GM12865 (cell line): Measurements from ENCODE around the gene INSYN1.
A peak's percentile ranks its signal among the peaks of the same experiment; 100 is the strongest.

Source experiments
- DNase-seq: peaks from one replicate; pipeline ENCODE4 v3.0.0; 2010; ENCODE audit warnings: low read depth
- H3K4me3 ChIP-seq: 2 replicates; pipeline ENCODE4 v1.5.1; 2011; ENCODE audit warnings: mild to moderate bottlenecking, low read depth, low read length, control low read depth
- TF ChIP-seq, protein P1 (sequence below): IDR thresholded peaks from 2 replicates; pipeline ENCODE4 v1.5.1; 2011; ENCODE audit warnings: low read length, control low read depth, low read depth, inconsistent platforms; ENCODE audit not compliant: insufficient read depth; ENCODE audit errors: missing control alignments

INSYN1 gene

DNA sequence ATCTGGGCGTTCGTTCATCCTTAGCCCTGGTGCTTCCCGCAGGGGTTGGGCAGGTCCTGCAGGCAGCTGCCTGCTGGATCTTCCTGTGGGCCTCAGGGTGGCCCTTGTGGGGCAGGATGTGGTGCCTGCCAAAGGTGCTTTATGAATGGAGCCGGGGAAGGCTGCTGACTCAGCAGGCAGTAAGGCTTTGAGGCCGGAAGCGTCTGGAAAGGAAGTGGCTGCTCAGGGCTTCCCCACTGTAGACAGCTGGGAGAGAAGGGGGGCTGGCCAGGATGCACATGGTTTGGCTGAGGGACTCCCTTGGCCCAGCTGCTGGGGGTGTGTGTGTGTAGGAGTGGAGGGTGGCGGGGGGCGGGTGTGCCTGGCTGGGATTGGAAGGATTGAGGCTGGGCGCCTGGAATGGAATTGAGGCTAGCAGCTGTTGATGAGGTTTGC is 56.1 kb downstream of the INSYN1 start:
- H3K4me3 ChIP-seq: no peak overlapping the region
- TF ChIP-seq, protein P1, sequence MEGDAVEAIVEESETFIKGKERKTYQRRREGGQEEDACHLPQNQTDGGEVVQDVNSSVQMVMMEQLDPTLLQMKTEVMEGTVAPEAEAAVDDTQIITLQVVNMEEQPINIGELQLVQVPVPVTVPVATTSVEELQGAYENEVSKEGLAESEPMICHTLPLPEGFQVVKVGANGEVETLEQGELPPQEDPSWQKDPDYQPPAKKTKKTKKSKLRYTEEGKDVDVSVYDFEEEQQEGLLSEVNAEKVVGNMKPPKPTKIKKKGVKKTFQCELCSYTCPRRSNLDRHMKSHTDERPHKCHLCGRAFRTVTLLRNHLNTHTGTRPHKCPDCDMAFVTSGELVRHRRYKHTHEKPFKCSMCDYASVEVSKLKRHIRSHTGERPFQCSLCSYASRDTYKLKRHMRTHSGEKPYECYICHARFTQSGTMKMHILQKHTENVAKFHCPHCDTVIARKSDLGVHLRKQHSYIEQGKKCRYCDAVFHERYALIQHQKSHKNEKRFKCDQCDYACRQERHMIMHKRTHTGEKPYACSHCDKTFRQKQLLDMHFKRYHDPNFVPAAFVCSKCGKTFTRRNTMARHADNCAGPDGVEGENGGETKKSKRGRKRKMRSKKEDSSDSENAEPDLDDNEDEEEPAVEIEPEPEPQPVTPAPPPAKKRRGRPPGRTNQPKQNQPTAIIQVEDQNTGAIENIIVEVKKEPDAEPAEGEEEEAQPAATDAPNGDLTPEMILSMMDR: no peak
- DNase-seq: peak; percentile 90

DNA sequence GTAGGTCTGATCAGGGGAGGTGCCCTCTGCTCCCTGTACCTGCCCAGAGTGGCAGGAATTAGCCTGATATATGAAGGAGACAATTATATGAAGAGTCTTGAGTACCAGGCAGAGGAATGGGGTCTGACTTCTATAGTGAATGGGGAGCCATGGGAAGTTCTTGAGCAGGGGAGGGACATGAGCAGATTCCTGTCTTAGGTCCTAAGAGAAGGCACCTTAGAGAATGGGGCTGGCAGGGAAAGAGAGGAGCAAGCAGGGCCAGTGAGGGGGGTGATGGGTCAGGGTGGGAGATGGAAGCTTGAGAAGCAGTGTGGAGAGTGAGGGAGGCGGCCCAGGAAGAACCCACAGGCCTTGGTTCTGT is 56.5 kb downstream of the INSYN1 start:
- no peak overlapping the region for H3K4me3 ChIP-seq
- DNase-seq: no peak
- TF ChIP-seq, protein P1: no peak

DNA sequence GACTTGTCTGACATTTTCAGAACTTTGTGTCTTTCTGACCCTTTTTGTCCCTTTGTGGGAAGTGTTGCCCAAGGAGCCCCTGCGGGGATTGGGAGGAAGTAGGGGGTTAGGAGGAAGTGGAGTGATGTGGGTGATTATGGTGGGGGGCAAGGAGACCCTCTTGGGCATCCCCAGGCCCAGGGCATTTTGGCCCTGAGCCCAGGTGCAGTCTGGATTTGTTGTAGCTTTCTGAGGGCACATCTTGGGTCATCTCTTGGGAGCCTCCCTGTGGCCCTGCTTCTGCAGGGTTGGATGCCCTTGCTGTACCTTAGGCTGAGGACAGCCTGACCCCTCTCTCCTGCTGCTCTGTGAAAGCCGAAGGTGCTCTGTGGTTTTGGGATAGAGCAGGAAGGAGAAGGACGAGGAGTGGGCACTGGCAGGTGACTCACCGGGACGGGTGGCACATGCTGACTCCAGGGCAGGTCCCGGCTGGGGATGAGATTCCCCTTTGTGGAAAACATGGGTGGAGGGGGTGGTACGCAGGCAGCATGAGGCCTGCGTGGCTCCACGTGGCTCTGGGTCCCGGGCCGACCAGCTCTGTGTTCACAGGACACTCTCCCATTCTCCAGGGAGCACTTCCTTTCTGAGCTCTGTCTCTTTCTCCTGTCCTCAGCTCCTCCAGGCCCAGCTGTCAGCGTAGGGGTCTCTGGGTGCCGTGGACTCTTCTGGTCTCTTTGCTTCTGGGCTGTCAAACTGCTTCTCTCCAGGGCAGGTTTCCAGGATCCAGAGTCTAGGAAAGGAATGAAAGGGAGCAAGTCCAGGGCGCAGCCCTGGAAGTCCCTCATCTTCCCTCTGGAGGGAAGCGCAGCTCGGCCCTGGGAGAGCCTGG is 57.1 kb downstream of the INSYN1 start:
- TF ChIP-seq, protein P1: no peak
- no peak for DNase-seq
- H3K4me3 ChIP-seq: no peak overlapping the region

DNA sequence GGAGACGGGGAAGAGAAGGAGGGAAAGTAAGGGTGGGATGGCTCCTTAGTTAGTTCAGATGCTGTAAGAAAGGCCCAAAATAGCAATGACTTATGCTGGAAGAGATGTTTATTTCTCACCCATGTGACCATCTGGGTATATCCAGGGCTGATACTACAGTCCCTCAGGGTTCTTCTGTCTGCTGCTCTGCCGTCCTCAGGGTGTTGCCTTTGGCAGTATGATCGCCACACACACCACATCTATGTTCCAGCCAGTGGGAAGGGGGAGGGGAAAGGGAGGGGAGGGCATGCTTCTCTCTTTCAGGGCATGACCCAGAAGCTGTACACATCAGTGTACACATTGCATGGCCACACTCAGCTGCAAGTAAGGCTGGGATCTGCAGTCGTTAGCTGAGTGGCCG is 58.7 kb downstream of the INSYN1 start:
- TF ChIP-seq, protein P1: no peak
- H3K4me3 ChIP-seq: no peak overlapping the region

DNA sequence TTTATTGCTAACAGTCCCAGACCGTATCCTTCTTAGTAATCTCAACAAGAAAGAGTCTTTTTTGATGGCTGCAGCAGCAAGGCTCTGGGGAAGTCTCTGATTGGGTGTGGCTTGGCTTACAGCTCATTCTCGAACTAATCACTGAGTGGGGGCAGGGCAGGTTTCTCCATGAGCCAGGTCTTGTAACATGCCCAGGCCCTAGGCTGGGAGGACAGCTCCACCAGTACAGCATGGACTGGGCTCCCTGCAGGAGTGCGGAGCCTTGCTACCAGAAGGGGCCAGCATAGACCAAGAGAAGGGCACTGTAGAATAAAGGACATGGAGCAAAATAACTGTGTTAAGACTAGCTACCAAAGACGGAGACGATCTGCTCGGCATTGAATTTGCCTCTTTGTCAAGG is 61.8 kb downstream of the INSYN1 start:
- TF ChIP-seq, protein P1: no peak
- no peak for DNase-seq
- H3K4me3 ChIP-seq: no peak overlapping the region

More for the DNA sequence above, 58.7 kb downstream of the INSYN1 start:
- no peak for DNase-seq

DNA sequence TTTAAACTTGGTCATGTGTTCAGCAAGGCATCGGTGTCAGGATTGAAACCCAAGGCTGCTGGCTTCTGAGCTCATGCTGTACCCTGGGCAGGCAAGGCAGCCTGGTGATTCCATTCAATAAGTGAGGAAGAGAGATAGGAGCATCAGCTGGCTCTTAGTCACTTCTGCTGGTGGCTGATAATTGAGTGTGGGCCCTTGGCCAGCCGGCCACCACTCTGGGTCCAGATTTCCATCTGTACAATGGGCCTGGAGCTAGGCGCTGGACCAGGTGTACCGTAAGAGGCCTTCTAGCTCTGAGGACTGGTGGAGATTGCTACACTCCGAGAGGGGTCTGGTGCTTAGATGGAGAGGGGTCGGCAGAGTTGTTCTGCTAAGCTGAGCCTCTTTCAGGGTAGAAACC is 64.7 kb downstream of the INSYN1 start:
- TF ChIP-seq, protein P1: no peak
- DNase-seq: no peak
- H3K4me3 ChIP-seq: no peak overlapping the region

DNA sequence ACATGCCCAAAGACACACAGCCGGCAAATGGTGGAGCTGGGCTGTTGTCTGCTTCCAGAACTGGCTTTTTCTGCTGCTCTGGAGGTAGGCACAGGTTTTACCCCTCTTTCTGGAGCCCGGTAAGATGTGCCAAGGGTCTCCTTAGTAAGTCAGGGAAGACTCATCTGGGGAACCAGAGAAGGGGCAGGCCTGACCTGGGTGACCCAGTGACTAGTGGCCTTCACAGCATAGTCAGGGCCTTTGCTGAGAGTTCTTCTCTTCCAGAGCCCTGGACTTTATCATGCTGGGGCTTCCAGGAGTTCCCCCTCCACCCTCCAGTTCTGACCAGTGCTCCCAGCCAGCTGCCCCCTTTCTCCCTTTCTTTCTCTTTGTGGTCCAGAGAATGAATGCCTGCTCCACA is 65.8 kb downstream of the INSYN1 start:
- TF ChIP-seq, protein P1: no peak
- H3K4me3 ChIP-seq: no peak overlapping the region
- DNase-seq: no peak
